Measurements from ENCODE around the gene ZBTB34.

- TF ChIP-seq POLR2A (IDR thresholded peaks at IDR 0.05) = no peak
- TF ChIP-seq CTCF (IDR thresholded peaks at IDR 0.05) = no peak
Measured at GRCh38 chr9:126902210-126902609, 41.8 kb downstream of the ZBTB34 start.
